Stomach (tissue), 9 donors: ENCODE results near the gene SLC9A2. TPM values are rescaled to one million over a fixed set of nuclear protein-coding genes. Genes with fewer than 3 reads are reported as not detected.

Experiments
- DNase-seq, 2 donors: peaks; one replicate each; pipeline versions ENCODE4 v3.0.0 to v3.0.0-alpha.2; 2013 to 2019
- H3K27ac ChIP-seq, 5 donors: fragments of 200-600 bp in 4 of 5; sonication (generic) in 4 of 5; one replicate each; pipeline ENCODE4 v1.5.1; 2013 to 2019; ENCODE audit warnings: mild to moderate bottlenecking in 1 of 5, moderate library complexity in 1 of 5
- H3K27me3 ChIP-seq, 3 donors: fragments of 200-600 bp; sonication (generic); one replicate each; pipeline ENCODE4 v1.5.1; 2017 to 2019; ENCODE audit warnings: mixed run types in 1 of 3
- H3K36me3 ChIP-seq, 4 donors: fragments of 200-600 bp; sonication (generic); 1 replicate in 3 of 4; 2 replicates in 1 of 4; pipeline ENCODE4 v1.5.1; 2016 to 2019
- H3K4me1 ChIP-seq, 4 donors: fragments of 200-600 bp; sonication (generic); one replicate each; pipeline ENCODE4 v1.5.1; 2016 to 2019
- H3K4me3 ChIP-seq, 4 donors: fragments of 200-600 bp; sonication (generic) in 3 of 4; one replicate each; pipeline ENCODE4 v1.5.1; 2016 to 2019; ENCODE audit warnings: mild to moderate bottlenecking in 1 of 4
- H3K9me3 ChIP-seq, 4 donors: fragments of 200-600 bp; sonication (generic); one replicate each; pipeline ENCODE4 v1.5.1; 2016 to 2019
- CTCF ChIP-seq, 7 experiments: fragments of 450-650 bp in 4 of 7; fragments of 200-600 bp in 3 of 7; sonication (generic) in 3 of 7; IDR thresholded peaks; one replicate each; pipeline ENCODE4 v1.5.1; 2016 to 2019; ENCODE audit warnings: antibody characterized with exemption in 7 of 7, control low read depth in 2 of 7, mild to moderate bottlenecking in 1 of 7
- EP300 ChIP-seq: sonication (generic); formaldehyde crosslinking; IDR thresholded peaks from one replicate; pipeline ENCODE4 v1.6.1; 2017; ENCODE audit warnings: antibody characterized with exemption
- POLR2A ChIP-seq, 4 donors: fragments of 450-650 bp; IDR thresholded peaks; one replicate each; pipeline ENCODE4 v1.6.1; 2016; ENCODE audit warnings: antibody characterized with exemption in 4 of 4, control low read depth in 2 of 4, mild to moderate bottlenecking in 1 of 4, moderate library complexity in 1 of 4
- POLR2AphosphoS5 ChIP-seq, 3 donors: sonication (generic); formaldehyde crosslinking; IDR thresholded peaks; one replicate each; pipeline ENCODE4 v1.6.1; 2016; ENCODE audit warnings: antibody characterized with exemption in 3 of 3
- WGBS, 5 donors: extraction: QIAGEN DNeasy Blood & Tissue Kit in 3 of 5; methylation state at CpG; one replicate each; pipeline versions ENCODE4 v1.1.5 to v1.1.7; 2013 to 2018; 5-methylcytosine and 5-hydroxymethylcytosine counted together
- intact Hi-C: fragments of 100-400 bp; cut with DNase I; formaldehyde crosslinking; loops from one replicate; pipeline ENCODE4 v1.15.1; 2023; ENCODE audit warnings: low total_unique reads
- polyA plus RNA-seq, 3 donors: library from polyadenylated mRNA; stranded (reverse); fragments of 200-250 nt; gene quantifications; one replicate each; pipeline ENCODE4 v1.2.3, GENCODE V29; 2013
- total RNA-seq, 5 donors: library from RNA; depleted of rRNA; stranded (reverse); fragments of >200 nt; gene quantifications; one replicate each; pipeline versions ENCODE4 v1.1.0 to v1.2.3, GENCODE V29; 2014 to 2016
- donor health status: healthy with polysubstance abuse.
- donor health status: Bipolar disorder and iron deficiency.
- donor health status: healthy.

Gene SLC9A2
- total and polyA plus RNA-seq, 8 donors: 2.4 to 79.9 (median 15.0) TPM

- H3K9me3 ChIP-seq: no peaks in the 10 kb centered on the region
- no peak for DNase-seq
- TF ChIP-seq EP300 (no peak), POLR2A (IDR thresholded peaks at IDR 0.05) (no peak), CTCF (IDR thresholded peaks at IDR 0.05) (no peak), POLR2AphosphoS5 (IDR thresholded peaks at IDR 0.05) (no peak)
- H3K27ac ChIP-seq: no peak overlapping the region
- H3K27me3 ChIP-seq: no peaks in the 10 kb centered on the region
- peaks cover 0 to 26% (median 9%) of the 10 kb centered on the region in 4 donors for H3K36me3 ChIP-seq
- peaks cover 0 to 8% (median 0%) of the 10 kb centered on the region in 4 donors for H3K4me1 ChIP-seq
- H3K4me3 ChIP-seq: no peak overlapping the region
- 87 to 94% (median 89%) methylated on average over 2 of the region's 2 CpGs for WGBS, 5 donors
- intact Hi-C loops: no loop called here
Measured at GRCh38 chr2:102696463-102696862, 77.1 kb downstream of the SLC9A2 start.

- TF ChIP-seq EP300 (no peak), POLR2AphosphoS5 (IDR thresholded peaks at IDR 0.05) (no peak), CTCF (IDR thresholded peaks at IDR 0.05) (no peak), POLR2A (IDR thresholded peaks at IDR 0.05) (no peak)
- intact Hi-C loops: no loop called here
- H3K27ac ChIP-seq: no peak overlapping the region
- peaks cover 0 to 38% (median 11%) of the 10 kb centered on the region in 4 donors for H3K36me3 ChIP-seq
- 72 to 82% (median 74%) methylated on average over 6 of the region's 6 CpGs for WGBS, 5 donors
- no peaks in the 10 kb centered on the region for H3K4me1 ChIP-seq
- H3K27me3 ChIP-seq: no peaks in the 10 kb centered on the region
- no peak overlapping the region for H3K4me3 ChIP-seq
- no peaks in the 10 kb centered on the region for H3K9me3 ChIP-seq
- peak; percentile 43 to 82 for DNase-seq
Measured at GRCh38 chr2:102698369-102699111, 79.2 kb downstream of the SLC9A2 start.

GRCh38 chr2:102703305-102703704, 84.0 kb downstream of the SLC9A2 start:
- Histone ChIP-seq H3K9me3 (no peaks in the 10 kb centered on the region), H3K27ac (no peak overlapping the region), H3K4me3 (no peak overlapping the region), H3K4me1 (no peaks in the 10 kb centered on the region), H3K27me3 (peaks cover 0 to 15% (median 0%) of the 10 kb centered on the region in 3 donors), H3K36me3 (peaks cover 0 to 41% (median 25%) of the 10 kb centered on the region in 4 donors)
- no peak for TF ChIP-seq CTCF (IDR thresholded peaks at IDR 0.05)
- TF ChIP-seq EP300: no peak
- no peak for TF ChIP-seq POLR2A (IDR thresholded peaks at IDR 0.05)
- TF ChIP-seq POLR2AphosphoS5 (IDR thresholded peaks at IDR 0.05): no peak
- no peak for DNase-seq
- intact Hi-C loops: no loop called here
- WGBS, 5 donors: 71 to 93% (median 82%) methylated on average over 2 of the region's 2 CpGs

- peak in 1 of 7 experiments; percentile 7 for TF ChIP-seq CTCF (IDR thresholded peaks at IDR 0.05)
- TF ChIP-seq POLR2AphosphoS5 (IDR thresholded peaks at IDR 0.05): no peak
- H3K4me3 ChIP-seq: no peak overlapping the region
- intact Hi-C loops: no loop called here
- peaks cover 0 to 16% (median 0%) of the 10 kb centered on the region in 3 donors for H3K27me3 ChIP-seq
- peak in 1 of 2 donors; percentile 67 for DNase-seq
- no peak overlapping the region for H3K27ac ChIP-seq
- H3K4me1 ChIP-seq: no peaks in the 10 kb centered on the region
- no peaks in the 10 kb centered on the region for H3K9me3 ChIP-seq
- H3K36me3 ChIP-seq: peaks cover 0 to 46% (median 29%) of the 10 kb centered on the region in 4 donors
Measured at GRCh38 chr2:102703748-102704147, 84.4 kb downstream of the SLC9A2 start.
